SK-N-SH (cell line): ENCODE measurements around the gene NRDC. TPM values are rescaled to one million over a fixed set of nuclear protein-coding genes. Genes with fewer than 3 reads are reported as not detected.
A peak's percentile ranks its signal among the peaks of the same experiment; 100 is the strongest.

Source experiments
- CTCF ChIA-PET: fragments of 300-600, 350-600 bp; formaldehyde crosslinking; extraction: SDS; loops from one replicate; lab custom pipeline; 2021; lab: Yijun Ruan, JAX
- POLR2A ChIA-PET: fragments of 350-600 bp; sonication (Branson Sonifier 250); formaldehyde crosslinking; extraction: SDS; loops from one replicate; lab custom pipeline; 2020; ENCODE audit warnings: antibody characterized with exemption, inconsistent platforms; lab: Yijun Ruan, JAX
- DNase-seq: peaks from one replicate; pipeline ENCODE4 v3.0.0; 2012
- H2AFZ ChIP-seq: fragments of 200-600 bp; sonication (generic); 2 replicates; pipeline ENCODE4 v1.8.1; 2016; ENCODE audit warnings: antibody characterized with exemption, mild to moderate bottlenecking, low read depth
- H3F3A ChIP-seq: fragments of 200-600 bp; sonication (generic); replicated peaks from 2 replicates; pipeline ENCODE3; 2016; ENCODE audit warnings: antibody characterized with exemption, mild to moderate bottlenecking; ENCODE audit not compliant: insufficient read depth
- H3K27ac ChIP-seq, 2 experiments: fragments of 200-500 bp in 1 of 2; fragments of 200-600 bp in 1 of 2; sonication (Bioruptor generic) in 1 of 2; sonication (generic), shearing (Covaris generic) in 1 of 2; 2 replicates each; pipeline versions ENCODE4 v1.5.1 to v1.6.1; 2014 to 2016; ENCODE audit warnings: low read depth in 2 of 2, inconsistent platforms in 1 of 2, low read length in 1 of 2, mild to moderate bottlenecking in 1 of 2, mixed read lengths in 1 of 2
- H3K27me3 ChIP-seq: fragments of 200-600 bp; sonication (generic), shearing (Covaris generic); 2 replicates; pipeline ENCODE4 v1.6.1; 2016; ENCODE audit warnings: mixed run types; ENCODE audit not compliant: insufficient read depth
- H3K36me3 ChIP-seq, 2 experiments: fragments of 200-500 bp in 1 of 2; fragments of 200-600 bp in 1 of 2; sonication (Bioruptor generic) in 1 of 2; sonication (generic) in 1 of 2; replicated peaks in 1 of 2; 2 replicates each; pipeline versions ENCODE3 to v1.5.1; 2014 to 2016; ENCODE audit warnings: low read length in 1 of 2, mild to moderate bottlenecking in 1 of 2; ENCODE audit not compliant: insufficient read depth in 2 of 2, control insufficient read depth in 1 of 2
- H3K4me1 ChIP-seq, 2 experiments: fragments of 200-500 bp in 1 of 2; fragments of 200-600 bp in 1 of 2; sonication (Bioruptor generic) in 1 of 2; sonication (generic), shearing (Covaris generic) in 1 of 2; 2 replicates each; pipeline versions ENCODE4 v1.5.1 to v1.6.1; 2014 to 2016; ENCODE audit warnings: low read depth in 1 of 2, low read length in 1 of 2, mixed run types in 1 of 2; ENCODE audit not compliant: insufficient read depth in 2 of 2, control insufficient read depth in 1 of 2
- H3K4me2 ChIP-seq: fragments of 200-600 bp; sonication (generic), shearing (Covaris generic); 2 replicates; pipeline ENCODE4 v1.6.1; 2017; ENCODE audit warnings: mixed run types
- H3K4me3 ChIP-seq, 2 experiments: fragments of 200-500 bp in 1 of 2; fragments of 200-600 bp in 1 of 2; sonication (Bioruptor generic) in 1 of 2; sonication (generic), shearing (Covaris generic) in 1 of 2; 2 replicates each; pipeline versions ENCODE4 v1.5.1 to v1.8.1; 2014 to 2016; ENCODE audit warnings: low read depth in 2 of 2, inconsistent platforms in 1 of 2, low read length in 1 of 2, mild to moderate bottlenecking in 1 of 2, mixed read lengths in 1 of 2, moderate library complexity in 1 of 2
- H3K79me2 ChIP-seq: fragments of 200-600 bp; sonication (generic); 2 replicates; pipeline ENCODE4 v1.8.1; 2017; ENCODE audit warnings: mild to moderate bottlenecking; ENCODE audit not compliant: insufficient read depth
- H3K9ac ChIP-seq: fragments of 200-600 bp; sonication (generic); 2 replicates; pipeline ENCODE4 v1.6.1; 2017; ENCODE audit warnings: mixed run types
- H3K9me2 ChIP-seq: fragments of 200-600 bp; sonication (generic); 2 replicates; pipeline ENCODE4 v1.6.1; 2017; ENCODE audit warnings: mixed run types
- H3K9me3 ChIP-seq: fragments of 200-600 bp; sonication (generic); 2 replicates; pipeline ENCODE4 v1.6.1; 2017; ENCODE audit warnings: mixed run types, mild to moderate bottlenecking, moderate library complexity
- H4K20me1 ChIP-seq: fragments of 200-600 bp; sonication (generic); 2 replicates; pipeline ENCODE4 v1.6.1; 2017; ENCODE audit warnings: mild to moderate bottlenecking, mixed run types; ENCODE audit not compliant: insufficient read depth
- CHD2 ChIP-seq: fragments of 150-350 bp; IDR thresholded peaks from 2 replicates; pipeline ENCODE4 v1.6.1; 2018; ENCODE audit warnings: low read length; ENCODE audit not compliant: partially characterized antibody
- CTCF ChIP-seq: fragments of 200-600 bp; sonication (generic); IDR thresholded peaks from 2 replicates; pipeline ENCODE4 v1.6.1; 2017; ENCODE audit warnings: antibody characterized with exemption, mild to moderate bottlenecking, moderate library complexity
- ELF1 ChIP-seq: IDR thresholded peaks from 2 replicates; pipeline ENCODE4 v1.4.0; 2012
- EP300 ChIP-seq, 2 experiments: IDR thresholded peaks; 2 replicates each; pipeline versions ENCODE4 v1.4.0 to v1.6.1; 2012; ENCODE audit warnings: borderline replicate concordance in 1 of 2, low read depth in 1 of 2, low read length in 1 of 2
- FOSL2 ChIP-seq: IDR thresholded peaks from 2 replicates; pipeline ENCODE4 v1.4.0; 2012; ENCODE audit warnings: low read depth, mild to moderate bottlenecking, moderate library complexity, borderline replicate concordance
- FOXJ3 ChIP-seq: sonication (generic); formaldehyde crosslinking; IDR thresholded peaks from 2 replicates; pipeline ENCODE4 v1.5.1; 2020; ENCODE audit warnings: mild to moderate bottlenecking, missing genetic modification reagents
- GABPA ChIP-seq: IDR thresholded peaks from 2 replicates; pipeline ENCODE4 v1.4.0; 2012; ENCODE audit warnings: low read depth, mild to moderate bottlenecking
- JUND ChIP-seq: IDR thresholded peaks from 2 replicates; pipeline ENCODE4 v1.4.0; 2012
- MXI1 ChIP-seq: IDR thresholded peaks from 2 replicates; pipeline ENCODE4 v1.6.1; 2012; ENCODE audit warnings: mild to moderate bottlenecking, low read depth, low read length, improper control_type of control experiment
- REST ChIP-seq: IDR thresholded peaks from 2 replicates; pipeline ENCODE4 v1.6.1; 2012; ENCODE audit warnings: mild to moderate bottlenecking, low read depth, low read length, moderate library complexity
- TAF1 ChIP-seq: IDR thresholded peaks from 2 replicates; pipeline ENCODE4 v1.6.1; 2012; ENCODE audit warnings: low read depth, mild to moderate bottlenecking, low read length, moderate library complexity, borderline replicate concordance
- TCF12 ChIP-seq: IDR thresholded peaks from 2 replicates; pipeline ENCODE4 v1.4.0; 2012
- TEAD4 ChIP-seq: IDR thresholded peaks from 2 replicates; pipeline ENCODE4 v1.4.0; 2012; ENCODE audit warnings: mild to moderate bottlenecking, borderline replicate concordance; ENCODE audit not compliant: insufficient read depth
- USF1 ChIP-seq: IDR thresholded peaks from 2 replicates; pipeline ENCODE4 v1.4.0; 2012; ENCODE audit warnings: low read depth, borderline replicate concordance
- USF2 ChIP-seq: fragments of 150-350 bp; IDR thresholded peaks from 2 replicates; pipeline ENCODE4 v1.6.1; 2017; ENCODE audit warnings: antibody characterized with exemption, low read length, low read depth, borderline replicate concordance
- WGBS: methylation state at CpG from one replicate; pipeline ENCODE4 v1.1.6; 2017; ENCODE audit warnings: low lambda C conversion rate; 5-methylcytosine and 5-hydroxymethylcytosine counted together
- polyA plus RNA-seq, 3 experiments: library from polyadenylated mRNA; depleted of rRNA; stranded (reverse); fragments of >200 nt; gene quantifications; 2 replicates each; pipeline ENCODE4 v1.2.3, GENCODE V29; 2012

The NRDC gene
- polyA plus RNA-seq, 1 of the 3 experiments (the other 2 are of a cell fraction), result 84.8 TPM

- no peak for TF ChIP-seq CTCF
- peak; percentile 71 for TF ChIP-seq REST
- peak; percentile 89 for TF ChIP-seq CHD2
- peak; percentile 71; the same call in 1 of the 2 replicates for TF ChIP-seq ELF1
- peak; percentile 19; the same call in 1 of the 2 replicates for TF ChIP-seq TCF12
- TF ChIP-seq USF2, result peak; percentile 60
- TF ChIP-seq EP300 (IDR thresholded peaks at IDR 0.05; ENCODE audit: borderline replicate concordance in 1 of 2, low read depth in 1 of 2, low read length in 1 of 2), result peak; percentile 14 to 63; a peak in 2 of 4 replicates
- 0 out of 2 replicates have a peak, but pooled peaks have one; percentile 6 for TF ChIP-seq FOSL2
- TF ChIP-seq TEAD4, result no peak
- TF ChIP-seq JUND, result peak; percentile 33; the same call in 1 of the 2 replicates
- TF ChIP-seq MXI1, result peak; percentile 53; the same call in 1 of the 2 replicates
- TF ChIP-seq, all 33 proteins: peak for 20
Observed at GRCh38 chr1:51878616-51879336, at the start of gene NRDC (continued).

GRCh38 chr1:51927029-51927428 lies 48.5 kb upstream of the NRDC start:
- no peaks in the 10 kb centered on the region for H3K27me3 ChIP-seq
- no peak overlapping the region for H2AFZ ChIP-seq
- WGBS, result 75% methylated on average over 2 of the region's 2 CpGs
- H3K27ac ChIP-seq, result peak overlapping the region in 1 of 2 experiments; percentile 49; a peak in 2 of 4 replicates
- H3K9me3 ChIP-seq, result no peaks in the 10 kb centered on the region
- H3K9me2 ChIP-seq, result no peaks in the 10 kb centered on the region
- H3K36me3 ChIP-seq, result peaks cover 0 to 19% of the 10 kb centered on the region in 2 experiments
- DNase-seq, result no peak
- H3F3A ChIP-seq, result peaks cover 41% of the 10 kb centered on the region
- H4K20me1 ChIP-seq, result no peaks in the 10 kb centered on the region
- peaks cover 11% of the 10 kb centered on the region; the same call in 1 of the 2 replicates for H3K79me2 ChIP-seq
- H3K4me2 ChIP-seq, result no peak overlapping the region
- no peak overlapping the region for H3K9ac ChIP-seq
- peaks cover under 1 to 32% of the 10 kb centered on the region in 2 experiments; a peak in 2 of 4 replicates for H3K4me1 ChIP-seq
- no peak overlapping the region for H3K4me3 ChIP-seq
- POLR2A ChIA-PET, result no interaction called here
- CTCF ChIA-PET, result no interaction called here
- TF ChIP-seq GABPA (no peak), TAF1 (no peak), CTCF (no peak), MXI1 (no peak), TCF12 (no peak), REST (no peak), FOXJ3 (CRISPR knock-in tag) (no peak), USF1 (no peak)
